Measurements from ENCODE around the gene CAPN10. TPM values are rescaled to one million over a fixed set of nuclear protein-coding genes. Genes with fewer than 3 reads are reported as not detected.
A peak's percentile ranks its signal among the peaks of the same experiment; 100 is the strongest.
"Not testable (repeated sequence)": the region's sequence is repeated elsewhere in the genome, so short reads cannot be mapped to it uniquely, and the experiment has no call there.

Gene CAPN10
- total RNA-seq, 1 experiment from 2014 or later, result 47.4 TPM

DNA sequence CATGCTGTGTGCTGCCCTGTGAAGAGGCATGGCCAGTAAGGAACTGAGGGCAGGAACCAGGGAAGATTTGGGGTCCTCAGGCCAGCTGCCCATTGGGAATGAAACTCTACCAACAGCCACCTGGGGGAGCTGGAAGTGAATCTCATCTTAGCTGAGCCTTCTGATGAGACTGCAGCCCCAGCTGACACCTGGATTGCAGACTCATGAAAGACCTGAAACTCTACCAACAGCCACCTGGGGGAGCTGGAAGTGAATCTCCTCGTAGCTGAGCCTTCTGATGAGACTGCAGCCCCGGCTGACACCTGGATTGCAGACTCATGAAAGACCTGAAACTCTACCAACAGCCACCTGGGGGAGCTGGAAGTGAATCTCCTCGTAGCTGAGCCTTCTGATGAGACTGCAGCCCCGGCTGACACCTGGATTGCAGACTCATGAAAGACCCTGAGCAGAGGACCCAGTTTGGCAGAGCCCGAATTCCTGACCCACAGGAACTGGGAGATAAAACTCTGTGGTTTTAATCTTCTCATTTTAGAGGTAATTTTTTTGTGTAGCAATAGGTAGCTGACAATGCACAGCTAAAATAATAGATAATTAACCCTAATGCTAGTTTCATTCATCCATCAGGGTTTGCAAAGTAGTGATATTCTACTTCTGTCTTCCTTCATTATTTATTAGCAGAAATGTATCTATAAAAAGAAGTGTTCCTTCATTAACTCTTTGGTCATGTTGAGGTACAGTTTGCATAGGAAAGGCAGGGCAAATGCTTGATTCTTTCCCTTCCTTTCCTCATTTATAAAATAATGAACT, 30.5 kb downstream of the CAPN10 start:
- not testable (repeated sequence) for DNase-seq

More for the DNA sequence above, 30.5 kb downstream of the CAPN10 start:
- not testable (repeated sequence) for H3K27me3 Mint-ChIP-seq (ENCODE audit: low read depth); H4K20me1 ChIP-seq (ENCODE audit: control insufficient read depth, insufficient read depth, insufficient read length); H3K4me1 Mint-ChIP-seq; H3K4me3 Mint-ChIP-seq; H3K4ac ChIP-seq (ENCODE audit: low read depth, low read length); H3K9ac ChIP-seq (ENCODE audit: extremely low read depth, insufficient read length, low read length); H2BK20ac ChIP-seq (ENCODE audit: low read depth, low read length, poor library complexity, severe bottlenecking); H2BK120ac ChIP-seq (ENCODE audit: low read depth, low read length, poor library complexity, severe bottlenecking); H2AFZ ChIP-seq (ENCODE audit: low read length); H3K14ac ChIP-seq (ENCODE audit: insufficient read depth, low read length); H3K4me1 ChIP-seq (ENCODE audit: insufficient read depth, low read length); H4K91ac ChIP-seq (ENCODE audit: insufficient read length, low read depth, low read length); H3K79me2 ChIP-seq (ENCODE audit: insufficient read depth, low read length); H3K27me3 ChIP-seq (ENCODE audit: insufficient read depth, low read length); H2BK15ac ChIP-seq (ENCODE audit: low read depth, low read length); H2BK5ac ChIP-seq (ENCODE audit: insufficient read length, low read length); H3K18ac ChIP-seq (ENCODE audit: insufficient read length, low read depth, low read length); H3K23me2 ChIP-seq (ENCODE audit: insufficient read length, low read depth, low read length, poor library complexity, severe bottlenecking); H3K9me3 ChIP-seq (ENCODE audit: control insufficient read depth, low read depth, low read length); H3K23ac ChIP-seq (ENCODE audit: insufficient read length, low read depth, low read length); H4K8ac ChIP-seq (replicated peaks; ENCODE audit: insufficient read length, low read depth, low read length); H4K5ac ChIP-seq (ENCODE audit: insufficient read length, low read depth, low read length); H3T11ph ChIP-seq (ENCODE audit: low read length); H3K27ac ChIP-seq (ENCODE audit: insufficient read length, low read depth, low read length); H2BK12ac ChIP-seq (ENCODE audit: insufficient read length, low read depth, low read length); H2AK5ac ChIP-seq (ENCODE audit: insufficient read length, low read length); H3K4me2 ChIP-seq (ENCODE audit: insufficient read depth, insufficient read length, low read length); H3K27ac Mint-ChIP-seq; H3K56ac ChIP-seq (ENCODE audit: insufficient read length, low read depth, low read length); H3K79me1 ChIP-seq (ENCODE audit: insufficient read depth, low read depth, low read length, poor library complexity, severe bottlenecking)
- H3K9me3 Mint-ChIP-seq, result peaks cover 14 to 39% of the 10 kb centered on the region in 2 experiments
- TF ChIP-seq CTCF (conservative IDR thresholded peaks at IDR 0.05), result peak; percentile 37; the same call in 2 of the 3 replicates
- H3K36me3 Mint-ChIP-seq (ENCODE audit: insufficient read depth in 1 of 3, low read depth in 3 of 3), result peaks cover 2 to 12% (median 5%) of the 10 kb centered on the region in 3 experiments; a peak in 6 of 7 replicates
- no CpG with 5 or more reads among the region's 5 CpGs for WGBS (ENCODE audit: extremely low coverage, insufficient read length, low lambda C conversion rate)
